ENCODE results near the gene SLIT1.

DNA sequence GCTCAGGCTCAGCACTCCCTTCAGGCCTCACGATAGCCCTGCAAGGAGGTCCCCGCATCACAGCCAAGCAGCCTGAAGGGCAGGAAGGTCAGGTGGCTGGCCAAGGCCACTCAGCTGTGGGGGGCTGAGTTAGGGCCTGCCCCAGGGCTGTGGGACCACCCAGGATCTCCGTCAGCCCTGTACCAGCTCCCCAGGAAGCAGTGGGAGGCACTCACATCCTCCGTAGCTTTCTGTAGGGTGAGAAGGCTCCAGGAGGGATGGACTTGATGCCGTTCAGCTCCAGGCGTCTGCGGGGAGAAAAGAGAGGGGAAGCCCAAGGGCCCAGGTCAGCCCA lies 125.9 kb downstream of the SLIT1 start:
- TF ChIP-seq, protein P1, sequence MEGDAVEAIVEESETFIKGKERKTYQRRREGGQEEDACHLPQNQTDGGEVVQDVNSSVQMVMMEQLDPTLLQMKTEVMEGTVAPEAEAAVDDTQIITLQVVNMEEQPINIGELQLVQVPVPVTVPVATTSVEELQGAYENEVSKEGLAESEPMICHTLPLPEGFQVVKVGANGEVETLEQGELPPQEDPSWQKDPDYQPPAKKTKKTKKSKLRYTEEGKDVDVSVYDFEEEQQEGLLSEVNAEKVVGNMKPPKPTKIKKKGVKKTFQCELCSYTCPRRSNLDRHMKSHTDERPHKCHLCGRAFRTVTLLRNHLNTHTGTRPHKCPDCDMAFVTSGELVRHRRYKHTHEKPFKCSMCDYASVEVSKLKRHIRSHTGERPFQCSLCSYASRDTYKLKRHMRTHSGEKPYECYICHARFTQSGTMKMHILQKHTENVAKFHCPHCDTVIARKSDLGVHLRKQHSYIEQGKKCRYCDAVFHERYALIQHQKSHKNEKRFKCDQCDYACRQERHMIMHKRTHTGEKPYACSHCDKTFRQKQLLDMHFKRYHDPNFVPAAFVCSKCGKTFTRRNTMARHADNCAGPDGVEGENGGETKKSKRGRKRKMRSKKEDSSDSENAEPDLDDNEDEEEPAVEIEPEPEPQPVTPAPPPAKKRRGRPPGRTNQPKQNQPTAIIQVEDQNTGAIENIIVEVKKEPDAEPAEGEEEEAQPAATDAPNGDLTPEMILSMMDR (IDR thresholded peaks at IDR 0.05) = no peak
- TF ChIP-seq POLR2A (IDR thresholded peaks at IDR 0.05) = no peak

All from thyroid gland (tissue), 4 donors.